Measurements from ENCODE around the gene PPP1R37. TPM values are rescaled to one million over a fixed set of nuclear protein-coding genes. Genes with fewer than 3 reads are reported as not detected.

The PPP1R37 gene
- total and polyA plus RNA-seq, 2 of the 8 experiments (the other 6 are each of a cell fraction or from before 2014, with no cell fraction given), result 14.6 to 25.7 TPM

DNA sequence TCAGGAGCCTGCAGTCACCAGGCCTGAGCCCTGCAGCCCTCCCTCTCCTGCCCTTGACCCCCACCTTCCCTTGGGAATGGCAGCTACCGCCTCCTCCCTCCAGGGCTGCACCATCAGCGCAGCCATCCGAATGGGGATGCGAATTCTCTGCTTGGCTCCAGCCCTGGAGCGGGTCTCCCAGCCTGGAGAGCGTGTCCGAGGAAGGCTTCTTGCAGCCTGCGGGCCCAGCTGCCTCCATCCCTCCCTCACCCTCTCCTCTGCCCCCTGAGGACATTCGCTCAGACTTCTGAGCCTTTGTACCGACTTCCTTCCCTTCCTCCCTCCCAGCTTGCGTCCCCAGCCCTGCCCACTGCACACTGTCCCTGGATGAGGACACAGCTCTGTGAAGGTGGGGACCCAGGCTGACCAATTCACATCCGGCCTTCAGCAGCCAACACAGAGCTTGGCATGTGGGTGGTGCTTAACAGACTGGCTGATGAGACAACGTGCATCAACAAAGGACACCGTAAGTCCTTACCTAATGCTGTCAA is 73.8 kb downstream of the PPP1R37 start (continued):
- TF ChIP-seq HDAC6 (IDR thresholded peaks at IDR 0.05; ENCODE audit: low read depth, low read length) (no peak), NRF1 (IDR thresholded peaks at IDR 0.05; ENCODE audit: low read depth, low read length) (no peak), CEBPB (IDR thresholded peaks at IDR 0.05; ENCODE audit: low read depth, low read length) (no peak), MAX (IDR thresholded peaks at IDR 0.05) (no peak)
